ENCODE data around the gene NES.

DNA sequence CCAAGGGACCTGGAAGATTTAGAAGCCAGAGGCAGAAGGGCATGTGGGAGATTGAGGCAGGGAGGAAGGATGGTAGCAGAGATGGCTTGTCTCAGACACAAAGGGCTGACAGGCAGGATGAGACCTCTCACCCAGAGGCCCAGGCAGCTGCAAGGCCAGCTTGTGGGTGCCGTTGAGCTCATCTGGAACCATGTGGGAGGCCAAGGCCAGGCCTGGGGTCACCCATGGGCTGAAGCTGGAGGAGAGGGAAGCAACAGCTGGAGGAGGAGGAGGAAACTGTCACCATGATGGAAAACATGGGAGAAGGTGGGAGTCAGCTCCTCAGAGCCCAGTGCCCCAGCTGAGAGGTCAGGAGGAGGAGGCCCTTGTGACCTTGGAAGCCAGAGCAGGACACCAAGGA lies 21.8 kb upstream of the NES start:
- TF ChIP-seq, protein P1, sequence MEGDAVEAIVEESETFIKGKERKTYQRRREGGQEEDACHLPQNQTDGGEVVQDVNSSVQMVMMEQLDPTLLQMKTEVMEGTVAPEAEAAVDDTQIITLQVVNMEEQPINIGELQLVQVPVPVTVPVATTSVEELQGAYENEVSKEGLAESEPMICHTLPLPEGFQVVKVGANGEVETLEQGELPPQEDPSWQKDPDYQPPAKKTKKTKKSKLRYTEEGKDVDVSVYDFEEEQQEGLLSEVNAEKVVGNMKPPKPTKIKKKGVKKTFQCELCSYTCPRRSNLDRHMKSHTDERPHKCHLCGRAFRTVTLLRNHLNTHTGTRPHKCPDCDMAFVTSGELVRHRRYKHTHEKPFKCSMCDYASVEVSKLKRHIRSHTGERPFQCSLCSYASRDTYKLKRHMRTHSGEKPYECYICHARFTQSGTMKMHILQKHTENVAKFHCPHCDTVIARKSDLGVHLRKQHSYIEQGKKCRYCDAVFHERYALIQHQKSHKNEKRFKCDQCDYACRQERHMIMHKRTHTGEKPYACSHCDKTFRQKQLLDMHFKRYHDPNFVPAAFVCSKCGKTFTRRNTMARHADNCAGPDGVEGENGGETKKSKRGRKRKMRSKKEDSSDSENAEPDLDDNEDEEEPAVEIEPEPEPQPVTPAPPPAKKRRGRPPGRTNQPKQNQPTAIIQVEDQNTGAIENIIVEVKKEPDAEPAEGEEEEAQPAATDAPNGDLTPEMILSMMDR (IDR thresholded peaks at IDR 0.05; ENCODE audit: poor library complexity) = no peak
- no peak for TF ChIP-seq EZH2 (IDR thresholded peaks at IDR 0.05; ENCODE audit: borderline replicate concordance)
- TF ChIP-seq EZH2phosphoT487 (IDR thresholded peaks at IDR 0.05; ENCODE audit: low read depth, severe bottlenecking, unreplicated experiment) = no peak
